ENCODE measurements around the gene DCLK3.

The DCLK3 gene

DNA sequence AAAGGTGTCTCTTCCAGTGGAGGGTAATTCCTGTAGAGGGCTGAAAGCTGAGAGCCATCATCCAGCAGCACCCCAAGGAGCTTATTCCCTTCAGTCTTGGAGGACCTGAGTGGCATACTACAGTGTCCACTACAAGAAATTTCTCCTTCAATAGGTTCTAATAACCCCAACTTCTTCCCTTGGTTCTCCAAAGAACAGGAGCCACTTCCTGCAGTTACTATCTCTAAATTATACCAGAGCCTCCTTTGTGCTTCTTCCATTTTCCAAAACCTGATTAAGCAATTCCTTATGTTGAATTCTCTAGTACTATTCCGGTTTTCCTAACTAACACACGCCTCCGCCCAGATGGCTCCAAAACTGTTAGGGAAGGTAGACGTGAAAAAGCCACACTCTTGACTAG, 50.4 kb downstream of the DCLK3 start:
- Mint-ChIP-seq H3K27me3 (no peaks in the 10 kb centered on the region), H3K36me3 (ENCODE audit: insufficient read depth) (no peaks in the 10 kb centered on the region)
- no peak for DNase-seq

DNA sequence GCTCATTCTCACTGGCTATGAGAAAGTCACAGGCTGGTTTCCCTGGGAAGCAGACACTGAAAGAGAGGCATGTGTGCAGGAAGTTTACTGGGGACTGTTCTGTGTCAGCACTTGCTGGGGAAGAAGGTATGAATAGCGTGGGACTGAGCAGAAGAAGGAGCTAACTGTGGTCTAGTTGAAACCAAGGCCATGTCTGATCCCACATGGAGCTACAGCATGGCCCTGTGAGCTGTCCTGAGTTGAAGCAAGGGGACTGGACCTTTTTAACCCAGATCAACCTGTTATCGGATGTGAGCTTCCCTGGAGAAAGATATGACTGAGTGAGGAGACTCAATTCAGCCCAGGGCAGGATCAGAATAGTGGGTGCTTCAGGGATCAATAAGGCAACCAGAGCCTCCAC, 53.7 kb downstream of the DCLK3 start:
- no peaks in the 10 kb centered on the region for H3K9me3 Mint-ChIP-seq
- H3K4me3 Mint-ChIP-seq = no peak overlapping the region
- DNase-seq (no peak), ATAC-seq (replicated peaks) (no peak)
- H3K27me3 Mint-ChIP-seq = peaks cover 7 to 15% of the 10 kb centered on the region in 2 donors
- no peaks in the 10 kb centered on the region for H3K36me3 Mint-ChIP-seq (ENCODE audit: insufficient read depth)
- H3K4me1 Mint-ChIP-seq (ENCODE audit: low read depth in 2 of 2) = peaks cover 0 to 5% of the 10 kb centered on the region in 2 donors
- no peak overlapping the region for H3K27ac Mint-ChIP-seq

More for the DNA sequence above, 50.4 kb downstream of the DCLK3 start:
- H3K4me1 Mint-ChIP-seq (ENCODE audit: low read depth in 2 of 2) = no peaks in the 10 kb centered on the region
- no peak overlapping the region for H3K4me3 Mint-ChIP-seq
- H3K27ac Mint-ChIP-seq = no peak overlapping the region
- no peaks in the 10 kb centered on the region for H3K9me3 Mint-ChIP-seq
- ATAC-seq (replicated peaks) = no peak

- H3K9me3 Mint-ChIP-seq = no peaks in the 10 kb centered on the region
- H3K4me3 Mint-ChIP-seq = no peak overlapping the region
- H3K4me1 Mint-ChIP-seq (ENCODE audit: low read depth in 2 of 2) = peaks cover 0 to 5% of the 10 kb centered on the region in 2 donors
- ATAC-seq (replicated peaks) (no peak), DNase-seq (no peak)
- no peak overlapping the region for H3K27ac Mint-ChIP-seq
- no peaks in the 10 kb centered on the region for H3K36me3 Mint-ChIP-seq (ENCODE audit: insufficient read depth)
- peaks cover 8 to 20% of the 10 kb centered on the region in 2 donors for H3K27me3 Mint-ChIP-seq
These were observed 54.5 kb downstream of the DCLK3 start for GRCh38 chr3:36709826-36710365.

GRCh38 chr3:36709281-36709680, 55.1 kb downstream of the DCLK3 start:
- DNase-seq = no peak
- Mint-ChIP-seq H3K36me3 (ENCODE audit: insufficient read depth) (no peaks in the 10 kb centered on the region), H3K9me3 (no peaks in the 10 kb centered on the region), H3K4me3 (no peak overlapping the region), H3K27me3 (peaks cover 14 to 26% of the 10 kb centered on the region in 2 donors), H3K27ac (no peak overlapping the region), H3K4me1 (ENCODE audit: low read depth in 2 of 2) (peaks cover 0 to 5% of the 10 kb centered on the region in 2 donors)
- ATAC-seq (replicated peaks) = no peak

GRCh38 chr3:36707623-36708409, 56.5 kb downstream of the DCLK3 start:
- Mint-ChIP-seq H3K4me1 (ENCODE audit: low read depth in 2 of 2) (peaks cover 0 to 5% of the 10 kb centered on the region in 2 donors), H3K27ac (no peak overlapping the region), H3K27me3 (peaks cover 24 to 39% of the 10 kb centered on the region in 2 donors), H3K36me3 (ENCODE audit: insufficient read depth) (no peaks in the 10 kb centered on the region), H3K4me3 (no peak overlapping the region), H3K9me3 (no peaks in the 10 kb centered on the region)
- no peak for DNase-seq
- no peak for ATAC-seq (replicated peaks)

- H3K27me3 Mint-ChIP-seq = peaks cover 24 to 48% of the 10 kb centered on the region in 2 donors
- peaks cover 0 to 5% of the 10 kb centered on the region in 2 donors for H3K4me1 Mint-ChIP-seq (ENCODE audit: low read depth in 2 of 2)
- no peak overlapping the region for H3K4me3 Mint-ChIP-seq
- DNase-seq (no peak), ATAC-seq (replicated peaks) (no peak)
- no peaks in the 10 kb centered on the region for H3K36me3 Mint-ChIP-seq (ENCODE audit: insufficient read depth)
- H3K9me3 Mint-ChIP-seq = no peaks in the 10 kb centered on the region
- no peak overlapping the region for H3K27ac Mint-ChIP-seq
These were observed 59.3 kb downstream of the DCLK3 start for GRCh38 chr3:36705015-36705414.

- Mint-ChIP-seq H3K4me3 (no peak overlapping the region), H3K27me3 (peaks cover 24 to 48% of the 10 kb centered on the region in 2 donors), H3K27ac (no peak overlapping the region), H3K36me3 (ENCODE audit: insufficient read depth) (no peaks in the 10 kb centered on the region), H3K4me1 (ENCODE audit: low read depth in 2 of 2) (peaks cover 0 to 5% of the 10 kb centered on the region in 2 donors), H3K9me3 (no peaks in the 10 kb centered on the region)
- ATAC-seq (replicated peaks) (no peak), DNase-seq (no peak)
These were observed 60.1 kb downstream of the DCLK3 start for GRCh38 chr3:36704280-36704679.

- DNase-seq = no peak
- Mint-ChIP-seq H3K36me3 (ENCODE audit: insufficient read depth) (no peaks in the 10 kb centered on the region), H3K4me3 (no peak overlapping the region), H3K4me1 (ENCODE audit: low read depth in 2 of 2) (no peaks in the 10 kb centered on the region), H3K27me3 (peaks cover 18 to 45% of the 10 kb centered on the region in 2 donors), H3K9me3 (no peaks in the 10 kb centered on the region), H3K27ac (no peak overlapping the region)
- no peak for ATAC-seq (replicated peaks)
These were observed 63.1 kb downstream of the DCLK3 start for GRCh38 chr3:36701249-36701572.

GRCh38 chr3:36700537-36701248, 63.7 kb downstream of the DCLK3 start:
- no peaks in the 10 kb centered on the region for H3K4me1 Mint-ChIP-seq (ENCODE audit: low read depth in 2 of 2)
- no peaks in the 10 kb centered on the region for H3K9me3 Mint-ChIP-seq
- peaks cover 18 to 42% of the 10 kb centered on the region in 2 donors for H3K27me3 Mint-ChIP-seq
- DNase-seq (peak in 1 of 3 experiments; percentile 6), ATAC-seq (replicated peaks) (peak; percentile 32)
- H3K4me3 Mint-ChIP-seq = no peak overlapping the region
- no peak overlapping the region for H3K27ac Mint-ChIP-seq
- H3K36me3 Mint-ChIP-seq (ENCODE audit: insufficient read depth) = no peaks in the 10 kb centered on the region

DNA sequence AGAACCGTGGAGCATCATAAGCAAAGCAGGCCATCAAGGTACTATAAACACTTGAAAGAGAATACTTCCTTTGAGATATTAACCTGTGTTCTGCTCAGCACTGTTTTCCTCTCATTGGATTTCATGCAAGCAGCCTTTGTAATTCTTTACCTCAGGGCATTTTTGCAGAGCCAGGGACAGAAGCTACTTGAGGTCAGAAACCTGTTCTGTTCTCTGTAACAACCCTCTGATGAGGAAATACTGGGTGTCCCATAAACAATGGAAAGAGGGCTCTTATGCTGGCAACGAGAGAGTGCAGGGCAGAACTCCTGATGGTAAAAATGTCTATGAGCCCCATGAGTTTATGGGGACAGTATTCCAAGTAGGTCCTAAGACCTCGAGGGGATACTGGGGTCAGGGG, 66.0 kb downstream of the DCLK3 start:
- Mint-ChIP-seq H3K4me1 (ENCODE audit: low read depth in 2 of 2) (no peaks in the 10 kb centered on the region), H3K36me3 (ENCODE audit: insufficient read depth) (no peaks in the 10 kb centered on the region), H3K4me3 (no peak overlapping the region), H3K27me3 (peaks cover 5 to 36% of the 10 kb centered on the region in 2 donors), H3K27ac (no peak overlapping the region), H3K9me3 (no peaks in the 10 kb centered on the region)
- ATAC-seq (replicated peaks) = no peak
- no peak for DNase-seq

GRCh38 chr3:36697229-36698001, 66.9 kb downstream of the DCLK3 start:
- Mint-ChIP-seq H3K9me3 (no peaks in the 10 kb centered on the region), H3K4me3 (no peak overlapping the region), H3K4me1 (ENCODE audit: low read depth in 2 of 2) (no peaks in the 10 kb centered on the region), H3K27ac (peak overlapping the region in 1 of 2 donors; percentile 70), H3K36me3 (ENCODE audit: insufficient read depth) (no peaks in the 10 kb centered on the region), H3K27me3 (peaks cover 0 to 32% of the 10 kb centered on the region in 2 donors)
- DNase-seq = no peak
- ATAC-seq (replicated peaks) = no peak

DNA sequence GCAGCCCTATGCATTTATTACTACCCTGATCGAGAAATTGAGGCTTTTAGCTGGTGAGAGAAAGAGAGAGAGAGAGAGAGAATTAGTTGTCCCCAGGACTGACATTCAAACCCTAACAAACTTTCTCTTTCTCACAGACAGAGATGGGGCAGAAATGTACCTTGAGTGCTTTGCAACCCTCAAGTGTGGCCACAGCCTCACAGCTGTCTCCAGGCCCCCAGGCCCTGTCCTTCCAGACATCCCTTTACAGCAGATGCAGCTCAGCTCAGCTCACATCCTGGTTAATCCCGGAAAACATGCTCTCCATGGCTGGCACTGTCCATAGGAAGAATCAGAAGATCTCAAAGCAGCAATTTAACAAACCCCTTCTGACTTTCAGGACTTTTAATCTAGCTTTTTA, 67.6 kb downstream of the DCLK3 start:
- Mint-ChIP-seq H3K27me3 (peaks cover 0 to 27% of the 10 kb centered on the region in 2 donors), H3K9me3 (no peaks in the 10 kb centered on the region), H3K4me1 (ENCODE audit: low read depth in 2 of 2) (no peaks in the 10 kb centered on the region), H3K27ac (peak overlapping the region in 1 of 2 donors; percentile 70), H3K4me3 (no peak overlapping the region), H3K36me3 (ENCODE audit: insufficient read depth) (no peaks in the 10 kb centered on the region)
- DNase-seq (no peak), ATAC-seq (replicated peaks) (no peak)

- no peak for ATAC-seq (replicated peaks)
- Mint-ChIP-seq H3K4me1 (ENCODE audit: low read depth in 2 of 2) (no peaks in the 10 kb centered on the region), H3K27ac (no peak overlapping the region), H3K9me3 (no peaks in the 10 kb centered on the region), H3K27me3 (peaks cover 6 to 27% of the 10 kb centered on the region in 2 donors), H3K36me3 (ENCODE audit: insufficient read depth) (no peaks in the 10 kb centered on the region), H3K4me3 (no peak overlapping the region)
- DNase-seq = no peak
These were observed 68.6 kb downstream of the DCLK3 start for GRCh38 chr3:36695769-36696137.
